ENCODE data around the gene RRP7A. TPM values are rescaled to one million over a fixed set of nuclear protein-coding genes. Genes with fewer than 3 reads are reported as not detected.

RRP7A gene
- 21.0 and 23.4 TPM in 2 replicates for total RNA-seq

GRCh38 chr22:42519525-42520401 is at the start of gene RRP7A:
Gene RRP7A, minus strand, starts transcription at chr22:42519796. Its CDS starts 10 bp downstream, at chr22:42519786.

GRCh38 chr22:42553475-42554361 is 34.1 kb upstream of the RRP7A start, which contains the start of gene SERHL2:
Gene SERHL2, plus strand, starts transcription at chr22:42553956. Its CDS starts 65 bp downstream, at chr22:42554021.

Small RNA genes within 50 kb of the gene (small RNA-seq; reads per million reads assigned to genes)
- gene RN7SKP80 = not detected
- not detected for gene RNU6-513P

Other genes with a start within 250 kb of the RRP7A start
- 29.3 and 30.8 TPM in 2 replicates for gene TCF20, start 249.1 kb downstream of the RRP7A start, total RNA-seq
- under 0.01 and 0.11 TPM in 2 replicates for gene NFAM1, start 87.4 kb downstream of the RRP7A start, total RNA-seq
- gene SERHL2, start 34.2 kb upstream of the RRP7A start, total RNA-seq = 4.9 and 7.1 TPM in 2 replicates
- 29.1 and 32.5 TPM in 2 replicates for gene POLDIP3, start 95.1 kb upstream of the RRP7A start, total RNA-seq
- 0.91 and 0.97 TPM in 2 replicates for gene ATP5MGL, start 120.8 kb upstream of the RRP7A start, total RNA-seq
- gene CYB5R3, start 129.6 kb upstream of the RRP7A start, total RNA-seq = 103 and 117 TPM in 2 replicates
- 23.9 and 31.4 TPM in 2 replicates for gene A4GALT, start 201.1 kb upstream of the RRP7A start, total RNA-seq